ENCODE data around the gene RFXANK.
"Not testable (repeated sequence)": the region's sequence is repeated elsewhere in the genome, so short reads cannot be mapped to it uniquely, and the experiment has no call there.

RFXANK gene

DNA sequence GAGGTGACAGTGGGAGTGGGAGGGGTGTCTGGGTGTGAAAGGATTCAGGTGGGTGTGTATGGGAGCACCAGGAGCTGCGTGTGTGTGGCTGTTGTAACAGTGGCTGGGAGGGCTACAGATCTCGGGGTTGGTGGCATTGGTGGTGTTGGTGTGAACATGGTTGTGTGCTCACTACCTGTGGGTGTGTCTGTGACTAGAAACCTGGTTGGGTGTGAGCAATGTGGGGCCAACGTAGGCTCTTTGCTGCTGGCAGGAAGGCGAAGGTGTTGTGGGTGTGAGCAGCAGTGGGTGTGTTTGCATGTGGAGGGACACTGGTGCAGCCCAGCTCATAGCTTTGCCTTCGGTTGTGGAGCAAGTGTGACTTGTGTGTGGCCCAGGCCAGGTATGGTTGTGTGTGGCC, 14.9 kb downstream of the RFXANK start:
- no peak for DNase-seq (ENCODE audit: low read depth)

- DNase-seq (ENCODE audit: low read depth): no peak
Observed at GRCh38 chr19:19207637-19208572, 15.8 kb downstream of the RFXANK start.

- no peak for DNase-seq (ENCODE audit: low read depth)
Observed at GRCh38 chr19:19209372-19209771, 17.3 kb downstream of the RFXANK start.

- DNase-seq (ENCODE audit: low read depth): no peak
Observed at GRCh38 chr19:19211499-19212420, 19.7 kb downstream of the RFXANK start, which contains the start of gene NCAN. NCAN (plus strand) TSS chr19:19211958; CDS start chr19:19216954, 4,996 bp downstream.

- DNase-seq (ENCODE audit: low read depth): no peak
Observed at GRCh38 chr19:19212916-19213315, 20.9 kb downstream of the RFXANK start.

GRCh38 chr19:19213426-19214158, 21.5 kb downstream of the RFXANK start:
- DNase-seq (ENCODE audit: low read depth): no peak

GRCh38 chr19:19214159-19214490, 22.1 kb downstream of the RFXANK start:
- no peak for DNase-seq (ENCODE audit: low read depth)

DNA sequence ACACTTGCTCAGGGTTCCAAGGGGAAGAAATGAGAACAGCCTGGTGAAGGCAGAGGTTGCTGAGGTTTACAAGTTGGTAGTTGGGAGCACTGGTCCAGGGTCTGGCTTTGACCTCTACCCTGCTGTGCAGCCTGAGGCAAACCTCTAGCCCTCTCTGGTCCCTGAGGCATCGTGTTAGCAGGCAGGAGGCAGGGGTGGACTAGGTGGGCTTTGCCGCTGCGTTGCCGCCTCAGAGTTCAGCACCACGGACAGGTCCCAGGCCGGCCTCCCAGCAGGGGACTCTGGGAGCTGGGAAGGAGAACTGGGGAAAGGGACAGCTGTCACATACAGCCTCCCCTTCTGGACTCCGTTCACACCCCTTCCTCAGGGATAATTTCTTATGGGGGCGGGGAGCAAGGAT, 22.8 kb downstream of the RFXANK start:
- peak; percentile 43 for DNase-seq (ENCODE audit: low read depth)

GRCh38 chr19:19215792-19216191, 23.7 kb downstream of the RFXANK start:
- DNase-seq (ENCODE audit: low read depth): no peak

GRCh38 chr19:19217099-19217498, 25.0 kb downstream of the RFXANK start:
- DNase-seq (ENCODE audit: low read depth): peak; percentile 47

DNA sequence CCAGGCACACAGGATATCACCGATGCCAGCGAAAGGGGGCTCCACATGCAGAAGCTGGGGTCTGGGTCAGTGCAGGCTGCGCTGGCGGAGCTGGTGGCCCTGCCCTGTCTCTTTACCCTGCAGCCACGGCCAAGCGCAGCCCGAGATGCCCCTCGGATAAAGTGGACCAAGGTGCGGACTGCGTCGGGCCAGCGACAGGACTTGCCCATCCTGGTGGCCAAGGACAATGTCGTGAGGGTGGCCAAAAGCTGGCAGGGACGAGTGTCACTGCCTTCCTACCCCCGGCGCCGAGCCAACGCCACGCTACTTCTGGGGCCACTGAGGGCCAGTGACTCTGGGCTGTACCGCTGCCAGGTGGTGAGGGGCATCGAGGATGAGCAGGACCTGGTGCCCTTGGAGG, 26.9 kb downstream of the RFXANK start:
- DNase-seq (ENCODE audit: low read depth): no peak

DNA sequence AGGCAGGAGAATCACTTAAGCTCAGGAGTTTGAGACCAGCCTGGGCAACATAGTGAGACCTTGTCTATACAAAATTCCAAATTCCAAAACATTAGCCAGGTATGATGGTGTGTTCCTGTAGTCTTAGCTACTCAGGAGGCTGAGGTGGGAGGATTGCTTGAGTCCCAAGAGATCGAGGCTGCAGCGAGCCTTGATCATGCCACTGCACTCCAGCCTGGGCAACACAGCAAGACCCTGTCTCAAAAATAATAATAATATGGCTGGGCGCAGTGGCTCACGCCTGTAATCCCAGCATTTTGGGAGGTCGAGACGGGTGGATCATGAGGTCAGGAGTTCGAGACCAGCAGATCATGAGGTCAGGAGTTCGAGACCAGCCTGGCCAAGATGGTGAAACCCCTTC, 28.9 kb downstream of the RFXANK start:
- DNase-seq (ENCODE audit: low read depth): not testable (repeated sequence)

GRCh38 chr19:19223060-19223459, 31.0 kb downstream of the RFXANK start:
- DNase-seq (ENCODE audit: low read depth): no peak

GRCh38 chr19:19223636-19224035, 31.6 kb downstream of the RFXANK start:
- DNase-seq (ENCODE audit: low read depth): no peak

GRCh38 chr19:19224150-19224851, 32.2 kb downstream of the RFXANK start:
- DNase-seq (ENCODE audit: low read depth): no peak

- DNase-seq (ENCODE audit: low read depth): peak; percentile 57
Observed at GRCh38 chr19:19224852-19225494, 32.9 kb downstream of the RFXANK start.

GRCh38 chr19:19226204-19226603, 34.1 kb downstream of the RFXANK start:
- no peak for DNase-seq (ENCODE audit: low read depth)

GRCh38 chr19:19226663-19227062, 34.6 kb downstream of the RFXANK start:
- no peak for DNase-seq (ENCODE audit: low read depth)

DNA sequence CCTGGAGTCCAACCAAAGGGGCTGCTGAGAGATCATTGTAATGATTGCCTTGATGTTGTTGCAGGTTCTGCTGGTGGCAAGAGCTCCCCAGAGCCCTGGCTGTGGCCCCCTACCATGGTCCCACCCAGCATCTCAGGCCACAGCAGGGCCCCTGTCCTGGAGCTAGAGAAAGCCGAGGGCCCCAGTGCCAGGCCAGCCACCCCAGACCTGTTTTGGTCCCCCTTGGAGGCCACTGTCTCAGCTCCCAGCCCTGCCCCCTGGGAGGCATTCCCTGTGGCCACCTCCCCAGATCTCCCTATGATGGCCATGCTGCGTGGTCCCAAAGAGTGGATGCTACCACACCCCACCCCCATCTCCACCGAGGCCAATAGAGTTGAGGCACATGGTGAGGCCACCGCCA, 35.2 kb downstream of the RFXANK start:
- no peak for DNase-seq (ENCODE audit: low read depth)

DNA sequence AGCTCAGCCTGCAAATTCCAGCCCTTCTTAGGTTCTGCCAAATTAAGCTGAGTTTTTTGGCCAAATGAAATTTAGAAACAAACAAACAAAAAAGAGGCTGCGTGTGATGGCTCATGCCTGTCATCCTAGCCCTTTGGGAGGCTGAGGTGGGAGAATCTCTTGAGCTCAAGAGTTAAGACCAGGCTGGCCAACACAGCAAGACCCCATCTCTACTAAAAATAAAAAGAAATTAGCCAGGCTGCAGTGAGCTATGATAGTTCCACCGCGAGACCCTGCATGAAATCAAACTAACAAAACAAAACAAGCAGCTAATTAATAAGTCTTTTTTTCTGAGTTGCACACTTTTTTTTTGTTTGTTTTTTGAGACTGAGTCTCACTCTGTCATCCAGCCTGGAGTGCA, 37.6 kb downstream of the RFXANK start:
- DNase-seq (ENCODE audit: low read depth): no peak

- DNase-seq (ENCODE audit: low read depth): no peak
Observed at GRCh38 chr19:19230999-19231398, 38.9 kb downstream of the RFXANK start.
